Activated CD4-positive, alpha-beta T cell treated with anti-CD3 and anti-CD28 coated beads, Interleukin-2, amount 50 U/mL, for 4 hours (primary cell): ENCODE data around the gene FAM168B.

Source experiments
- DNase-seq, 2 experiments: peaks; one replicate each; pipeline ENCODE4 v3.0.0-alpha.2; 2020

FAM168B gene

GRCh38 chr2:131038258-131039100 is 54.8 kb downstream of the FAM168B start:
- DNase-seq, result no peak

- no peak for DNase-seq
These were observed 55.6 kb downstream of the FAM168B start for GRCh38 chr2:131037398-131038257.

GRCh38 chr2:131036696-131037397 is 56.4 kb downstream of the FAM168B start:
- no peak for DNase-seq

- DNase-seq, result no peak
These were observed 57.0 kb downstream of the FAM168B start for GRCh38 chr2:131036269-131036668.

- no peak for DNase-seq
These were observed 57.4 kb downstream of the FAM168B start for GRCh38 chr2:131035826-131036231.

- DNase-seq, result no peak
These were observed 58.0 kb downstream of the FAM168B start for GRCh38 chr2:131035112-131035825.

- DNase-seq, result no peak
These were observed 58.9 kb downstream of the FAM168B start for GRCh38 chr2:131034122-131035051.

DNA sequence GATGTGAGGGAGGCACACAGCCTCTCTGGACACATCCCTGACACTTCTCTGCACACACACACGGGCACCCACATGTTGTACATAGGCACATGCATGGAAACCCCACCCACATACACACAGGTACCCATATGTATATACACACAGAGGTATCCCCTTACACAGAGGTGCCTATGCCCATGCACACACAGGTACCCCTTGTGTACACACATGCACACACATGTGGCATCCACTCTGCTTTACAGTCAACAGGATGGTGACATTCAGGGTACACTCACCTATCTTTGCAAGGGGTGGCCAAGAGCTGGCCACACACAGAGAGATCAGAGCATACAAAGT is 59.5 kb downstream of the FAM168B start:
- no peak for DNase-seq

DNA sequence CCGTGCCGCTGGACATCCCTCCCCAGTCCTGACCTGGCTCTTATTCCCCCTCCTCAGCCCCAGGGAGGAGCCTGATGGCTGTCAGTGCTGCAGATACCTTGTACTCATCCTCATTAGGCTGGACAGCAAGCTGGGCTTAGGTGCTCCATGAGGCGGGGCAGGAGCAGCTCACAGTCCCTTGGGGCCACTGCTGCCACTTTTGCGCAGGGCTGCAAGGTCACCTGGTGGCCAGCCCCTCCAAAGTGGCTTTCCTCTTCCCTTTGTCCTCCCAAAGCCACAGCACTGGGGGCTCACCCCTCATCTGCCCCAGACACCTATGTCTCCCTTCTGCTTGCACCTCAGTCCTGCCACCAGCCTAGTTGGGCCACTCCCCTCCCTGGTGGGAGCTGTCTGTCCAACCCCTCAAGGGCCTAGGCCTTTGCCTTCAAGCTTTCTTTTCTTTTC is 60.8 kb downstream of the FAM168B start:
- DNase-seq, result no peak

DNA sequence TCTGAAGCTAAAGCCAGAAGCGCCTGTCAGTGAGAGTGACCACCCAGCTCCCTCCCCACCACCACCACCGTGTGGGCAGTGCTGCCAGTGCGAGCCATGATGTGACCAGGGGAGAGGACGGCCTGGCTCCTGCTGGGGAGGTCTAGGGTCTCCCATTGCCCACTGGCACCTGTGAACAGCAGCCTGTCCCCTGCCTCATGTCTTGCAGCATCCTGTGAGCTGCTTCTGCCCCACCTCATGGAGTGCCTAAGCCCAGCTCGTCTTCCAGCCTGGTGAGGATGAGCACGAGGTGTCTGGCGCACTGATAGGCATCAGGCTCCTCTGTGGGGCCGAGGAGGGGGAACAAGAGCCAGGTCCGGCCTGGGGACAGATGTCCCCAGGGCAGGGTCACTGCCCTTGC is 61.4 kb downstream of the FAM168B start:
- DNase-seq, result no peak

DNA sequence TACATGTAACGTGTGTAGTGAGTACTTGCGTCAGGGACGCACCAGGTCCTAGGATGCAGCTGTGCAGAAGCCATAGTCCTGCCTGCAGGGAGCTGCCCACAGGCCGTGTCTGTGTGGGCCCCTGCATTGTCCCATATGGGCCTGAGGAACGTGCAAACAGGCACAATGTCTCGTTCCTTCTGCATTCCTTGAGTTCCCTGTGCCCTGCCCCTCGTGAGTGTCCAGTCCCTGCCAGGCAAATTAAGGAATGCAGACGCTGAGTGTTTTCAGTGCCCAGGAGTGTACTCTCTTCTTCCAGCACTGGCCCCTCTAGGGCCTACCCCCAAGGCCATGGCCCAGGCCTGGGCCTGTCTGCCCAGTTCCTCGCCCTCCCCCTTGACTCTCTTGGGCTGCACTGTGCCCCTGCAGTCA is 61.8 kb downstream of the FAM168B start:
- DNase-seq, result no peak

GRCh38 chr2:131030478-131030971 is 62.7 kb downstream of the FAM168B start:
- no peak for DNase-seq

GRCh38 chr2:131029812-131030211 is 63.4 kb downstream of the FAM168B start:
- DNase-seq, result no peak

- DNase-seq, result no peak
These were observed 65.4 kb downstream of the FAM168B start for GRCh38 chr2:131027566-131028528.

GRCh38 chr2:131026919-131027318 is 66.3 kb downstream of the FAM168B start:
- no peak for DNase-seq

GRCh38 chr2:131023758-131024157 is 69.5 kb downstream of the FAM168B start:
- no peak for DNase-seq

DNA sequence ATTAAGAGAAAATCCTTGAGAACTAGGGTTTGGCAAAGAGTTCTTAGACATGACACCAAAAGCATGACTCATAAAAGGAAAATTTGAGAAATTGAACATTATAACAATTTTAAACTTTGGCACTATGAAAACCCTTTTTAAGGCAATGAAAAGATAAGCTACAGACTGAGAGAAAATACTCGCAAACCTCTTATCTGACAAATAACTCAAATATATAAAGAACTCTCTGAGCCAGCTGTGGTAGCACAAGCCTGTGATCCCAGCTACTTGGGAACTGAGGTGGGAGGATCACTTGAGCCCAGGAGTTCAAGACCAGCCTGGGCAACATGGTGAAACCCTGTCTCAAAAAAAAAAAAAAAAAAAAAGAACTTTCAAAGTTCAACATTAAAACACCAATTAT is 70.5 kb downstream of the FAM168B start:
- no peak for DNase-seq

DNA sequence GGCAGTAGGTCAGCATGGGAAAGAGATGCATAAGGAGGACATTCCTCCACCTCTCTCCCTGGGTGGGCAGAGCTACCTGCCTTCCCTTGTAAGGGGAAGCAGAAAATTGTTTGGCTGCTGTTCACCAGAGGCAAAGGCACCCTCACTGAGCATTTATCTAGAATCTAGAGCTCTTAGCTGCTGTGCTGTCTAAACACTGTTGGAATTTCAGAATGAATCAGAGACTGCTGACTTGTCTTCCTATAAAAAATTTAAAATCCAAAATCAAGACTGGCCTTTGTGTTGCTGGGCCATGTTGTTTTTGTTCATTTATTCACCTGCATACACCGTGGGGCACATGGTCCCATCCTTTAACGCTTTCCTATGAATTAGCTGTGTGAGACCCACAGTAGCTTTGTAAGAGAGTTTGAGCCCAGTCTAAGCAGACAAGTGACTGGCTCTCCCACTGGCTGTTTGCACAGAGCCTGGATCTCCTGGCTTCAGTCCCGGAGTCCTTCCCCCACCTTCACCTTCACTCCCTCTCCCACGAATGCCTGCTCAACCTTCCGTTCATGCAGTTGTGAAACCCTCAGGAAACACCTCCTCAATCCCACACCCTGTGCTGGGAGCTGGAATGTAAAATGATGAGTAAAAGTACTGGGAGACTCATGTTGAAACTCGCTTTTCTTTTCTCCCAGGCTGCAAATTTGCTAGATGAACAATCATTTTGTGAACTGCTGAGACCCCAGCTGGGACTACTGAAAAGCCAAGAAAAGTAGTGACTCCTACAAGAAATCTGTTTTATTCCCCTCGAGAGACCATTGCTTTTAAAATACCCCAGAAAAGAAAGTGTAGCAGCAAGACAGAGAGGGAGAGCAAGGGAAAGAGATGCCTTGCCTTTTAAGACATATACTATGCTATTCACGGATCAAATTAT is 76.2 kb downstream of the FAM168B start:
- no peak for DNase-seq

GRCh38 chr2:131015764-131016163 is 77.5 kb downstream of the FAM168B start:
- no peak for DNase-seq
